ENCODE data around the gene MRNIP. TPM values are rescaled to one million over a fixed set of nuclear protein-coding genes. Genes with fewer than 3 reads are reported as not detected.
"Not testable (repeated sequence)": the region's sequence is repeated elsewhere in the genome, so short reads cannot be mapped to it uniquely, and the experiment has no call there.

MRNIP gene
- total RNA-seq, 3 donors from 2014 or later = 20.8 to 38.3 (median 27.5) TPM

DNA sequence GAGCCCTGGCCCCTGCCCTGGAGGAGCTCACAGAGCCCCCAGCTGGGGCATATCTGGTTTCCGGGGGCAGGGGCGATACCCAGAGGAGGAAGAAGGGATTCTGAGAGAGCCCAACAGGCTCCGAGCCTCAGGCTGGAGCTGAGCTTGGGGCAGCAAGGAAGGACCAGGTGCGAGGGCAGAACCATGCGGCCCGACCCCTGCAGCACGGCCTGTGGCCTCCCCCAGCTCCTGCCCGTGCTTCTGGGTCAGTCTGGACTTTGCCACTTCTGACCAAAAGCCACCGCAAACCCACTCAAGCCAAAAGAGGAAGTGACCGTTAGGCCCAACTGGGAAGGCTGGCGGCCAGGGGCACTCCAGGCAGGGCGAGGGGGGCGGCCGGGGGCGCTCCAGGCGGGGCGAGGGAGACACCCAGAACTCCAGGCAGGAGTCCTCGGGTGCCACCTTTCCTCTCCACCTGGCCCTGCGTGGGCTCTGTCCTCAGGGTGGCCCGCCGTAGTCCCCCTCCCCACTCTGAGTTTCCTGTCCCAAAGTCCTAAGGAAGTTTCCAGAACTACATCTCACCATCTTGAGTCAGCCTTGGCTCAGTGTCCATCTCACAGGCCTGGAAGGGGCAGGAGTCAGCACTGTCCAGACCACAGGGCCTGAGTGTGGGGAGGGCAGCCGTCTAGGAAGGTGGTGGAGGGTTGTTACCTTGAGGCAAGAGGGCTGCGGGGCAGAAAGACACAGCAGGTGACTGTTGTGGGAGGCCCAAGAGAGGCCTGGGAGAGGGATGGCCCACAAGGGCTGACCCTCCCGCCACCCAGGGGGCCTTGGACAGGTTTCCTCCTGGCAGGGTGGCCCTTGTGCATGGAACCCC, 65.8 kb downstream of the MRNIP start:
- no peaks in the 10 kb centered on the region for H3K9me3 ChIP-seq
- no peak overlapping the region for H3K4me3 ChIP-seq
- DNase-seq = peak in 1 of 3 donors; percentile 48
- no peak for ATAC-seq
- intact Hi-C loops (cut with DNase I, micrococcal nuclease) = no loop called here
- TF ChIP-seq, protein P1, sequence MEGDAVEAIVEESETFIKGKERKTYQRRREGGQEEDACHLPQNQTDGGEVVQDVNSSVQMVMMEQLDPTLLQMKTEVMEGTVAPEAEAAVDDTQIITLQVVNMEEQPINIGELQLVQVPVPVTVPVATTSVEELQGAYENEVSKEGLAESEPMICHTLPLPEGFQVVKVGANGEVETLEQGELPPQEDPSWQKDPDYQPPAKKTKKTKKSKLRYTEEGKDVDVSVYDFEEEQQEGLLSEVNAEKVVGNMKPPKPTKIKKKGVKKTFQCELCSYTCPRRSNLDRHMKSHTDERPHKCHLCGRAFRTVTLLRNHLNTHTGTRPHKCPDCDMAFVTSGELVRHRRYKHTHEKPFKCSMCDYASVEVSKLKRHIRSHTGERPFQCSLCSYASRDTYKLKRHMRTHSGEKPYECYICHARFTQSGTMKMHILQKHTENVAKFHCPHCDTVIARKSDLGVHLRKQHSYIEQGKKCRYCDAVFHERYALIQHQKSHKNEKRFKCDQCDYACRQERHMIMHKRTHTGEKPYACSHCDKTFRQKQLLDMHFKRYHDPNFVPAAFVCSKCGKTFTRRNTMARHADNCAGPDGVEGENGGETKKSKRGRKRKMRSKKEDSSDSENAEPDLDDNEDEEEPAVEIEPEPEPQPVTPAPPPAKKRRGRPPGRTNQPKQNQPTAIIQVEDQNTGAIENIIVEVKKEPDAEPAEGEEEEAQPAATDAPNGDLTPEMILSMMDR (IDR thresholded peaks at IDR 0.05) = no peak
- no peaks in the 10 kb centered on the region for H3K36me3 ChIP-seq (ENCODE audit: low read depth)
- peaks cover 26% of the 10 kb centered on the region for H3K4me1 ChIP-seq (ENCODE audit: low read depth)

GRCh38 chr5:179791881-179792611, 66.6 kb downstream of the MRNIP start:
- Histone ChIP-seq H3K4me3 (no peak overlapping the region), H3K36me3 (ENCODE audit: low read depth) (no peaks in the 10 kb centered on the region), H3K4me1 (ENCODE audit: low read depth) (peaks cover 26% of the 10 kb centered on the region), H3K9me3 (no peaks in the 10 kb centered on the region)
- intact Hi-C loops (cut with DNase I, micrococcal nuclease) = no loop called here
- ATAC-seq (no peak), DNase-seq (peak in 1 of 3 donors; percentile 38)
- TF ChIP-seq, protein P1 (IDR thresholded peaks at IDR 0.05) = no peak

DNA sequence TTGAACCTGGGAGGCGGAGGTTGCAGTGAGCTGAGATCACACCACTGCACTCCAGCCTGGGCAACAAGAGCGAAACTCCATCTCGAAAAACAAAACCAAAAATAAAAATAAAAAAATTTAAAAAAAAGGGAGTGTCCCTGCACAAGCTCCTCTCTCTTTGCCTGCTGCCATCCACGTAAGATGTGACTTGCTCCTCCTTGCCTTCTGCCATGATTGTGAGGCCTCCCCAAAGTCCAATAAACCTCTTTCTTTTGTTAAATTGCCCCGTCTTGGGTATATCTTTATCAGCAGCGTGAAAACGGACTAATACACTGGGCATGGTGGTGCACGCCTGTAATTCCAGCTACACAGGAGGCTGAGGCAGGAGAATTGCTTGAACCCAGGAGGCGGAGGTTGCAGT, 69.3 kb downstream of the MRNIP start:
- H3K4me3 ChIP-seq; intact Hi-C loops (cut with DNase I, micrococcal nuclease); H3K4me1 ChIP-seq (ENCODE audit: low read depth); H3K9me3 ChIP-seq; ATAC-seq; H3K36me3 ChIP-seq (ENCODE audit: low read depth); DNase-seq: not testable (repeated sequence)

DNA sequence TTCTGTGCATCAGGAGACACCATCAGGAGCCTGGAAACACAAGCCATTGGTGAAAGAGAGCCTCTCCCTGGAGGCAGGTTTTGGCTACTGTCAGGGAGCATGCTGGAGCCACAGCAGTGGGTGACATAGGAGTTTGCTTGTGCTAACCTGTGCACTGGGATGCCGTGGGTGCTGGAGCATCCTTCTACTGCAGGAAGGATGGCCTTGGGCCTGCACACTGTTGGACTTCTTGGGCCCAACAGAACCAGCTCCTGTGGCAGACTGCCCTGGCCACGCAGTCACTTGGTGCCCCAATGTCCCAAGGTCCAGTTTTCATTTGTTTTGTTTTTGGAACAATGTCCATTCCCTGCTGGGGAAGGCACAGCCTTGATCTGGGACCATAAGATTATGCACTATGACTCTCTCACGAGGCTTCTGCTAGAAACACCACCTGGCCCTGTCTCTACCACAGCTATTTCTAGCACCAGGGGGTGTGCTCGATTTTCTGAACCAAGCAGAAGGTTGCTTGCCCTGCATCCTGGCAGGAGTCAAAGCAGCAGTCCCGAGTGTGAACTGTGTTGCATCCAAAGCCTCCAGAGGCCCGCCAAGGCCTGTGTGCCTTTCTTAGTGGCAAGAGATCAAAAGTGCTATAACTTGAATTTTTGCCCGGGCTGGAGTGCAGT, 70.3 kb downstream of the MRNIP start:
- TF ChIP-seq, protein P1 (IDR thresholded peaks at IDR 0.05) = no peak
- Histone ChIP-seq H3K4me3 (no peak overlapping the region), H3K9me3 (no peaks in the 10 kb centered on the region), H3K4me1 (ENCODE audit: low read depth) (peaks cover under 1% of the 10 kb centered on the region), H3K36me3 (ENCODE audit: low read depth) (no peaks in the 10 kb centered on the region)
- no peak for DNase-seq
- intact Hi-C loops (cut with DNase I, micrococcal nuclease) = no loop called here
- no peak for ATAC-seq

Small RNAs within 50 kb of the gene (microRNA-seq; reads per million reads assigned to microRNA genes)
- gene MIR1229 = 2.6 reads per million, percentile 8 among the genes with 10 or more reads in this experiment

Other genes starting within 250 kb of the MRNIP start
- 100 to 1,000 TPM; 453 to 475 (median 473) TPM for gene HNRNPH1, start 235.1 kb downstream of the MRNIP start, total RNA-seq
- not detected for gene CBY3, start 177.8 kb downstream of the MRNIP start, total RNA-seq
- 100 to 1,000 TPM; 485 to 598 (median 521) TPM for gene CANX, start 159.8 kb downstream of the MRNIP start, total RNA-seq
- 10 to 100 TPM; 26.0 to 34.0 (median 28.6) TPM for gene MAML1, start 126.0 kb downstream of the MRNIP start, total RNA-seq
- 10 to 100 TPM in 1 of 3 donors, 1 to 10 TPM in 2; 3.0 to 10.4 (median 7.0) TPM for gene LTC4S, start 64.8 kb downstream of the MRNIP start, total RNA-seq
- gene MGAT4B, start 52.0 kb downstream of the MRNIP start, total RNA-seq = 100 to 1,000 TPM; 274 to 623 (median 476) TPM
- gene SQSTM1, start 37.9 kb downstream of the MRNIP start, total RNA-seq = 100 to 1,000 TPM; 302 to 348 (median 321) TPM
- 100 to 1,000 TPM; 115 to 117 (median 116) TPM for gene TBC1D9B, start 49.1 kb upstream of the MRNIP start, total RNA-seq
- 10 to 100 TPM; 36.1 to 75.7 (median 56.1) TPM for gene RNF130, start 212.9 kb upstream of the MRNIP start, total RNA-seq

Data from mucosa of descending colon (tissue), 3 donors.